Measurements from ENCODE around the gene DYNLRB1. TPM values are rescaled to one million over a fixed set of nuclear protein-coding genes. Genes with fewer than 3 reads are reported as not detected.

The DYNLRB1 gene
- total RNA-seq, 1 experiment from 2014 or later: 127 TPM

- H3K36me3 Mint-ChIP-seq (ENCODE audit: insufficient read depth, unreplicated experiment): peaks cover 12% of the 10 kb centered on the region
- intact Hi-C loops (cut with micrococcal nuclease): no loop called here
- H3K27ac Mint-ChIP-seq (ENCODE audit: low read depth, unreplicated experiment): no peak overlapping the region
- no peaks in the 10 kb centered on the region for H3K4me1 Mint-ChIP-seq (ENCODE audit: insufficient read depth, unreplicated experiment)
- H3K9me3 Mint-ChIP-seq (ENCODE audit: unreplicated experiment): no peaks in the 10 kb centered on the region
- POLR2A ChIA-PET: interaction anchor here (0.6 kb wide), 2 partner anchors 10 to 51 kb away, joined by 3 to 5 read pairs; no protein-coding TSS in a partner anchor
- TF ChIP-seq, protein P1, sequence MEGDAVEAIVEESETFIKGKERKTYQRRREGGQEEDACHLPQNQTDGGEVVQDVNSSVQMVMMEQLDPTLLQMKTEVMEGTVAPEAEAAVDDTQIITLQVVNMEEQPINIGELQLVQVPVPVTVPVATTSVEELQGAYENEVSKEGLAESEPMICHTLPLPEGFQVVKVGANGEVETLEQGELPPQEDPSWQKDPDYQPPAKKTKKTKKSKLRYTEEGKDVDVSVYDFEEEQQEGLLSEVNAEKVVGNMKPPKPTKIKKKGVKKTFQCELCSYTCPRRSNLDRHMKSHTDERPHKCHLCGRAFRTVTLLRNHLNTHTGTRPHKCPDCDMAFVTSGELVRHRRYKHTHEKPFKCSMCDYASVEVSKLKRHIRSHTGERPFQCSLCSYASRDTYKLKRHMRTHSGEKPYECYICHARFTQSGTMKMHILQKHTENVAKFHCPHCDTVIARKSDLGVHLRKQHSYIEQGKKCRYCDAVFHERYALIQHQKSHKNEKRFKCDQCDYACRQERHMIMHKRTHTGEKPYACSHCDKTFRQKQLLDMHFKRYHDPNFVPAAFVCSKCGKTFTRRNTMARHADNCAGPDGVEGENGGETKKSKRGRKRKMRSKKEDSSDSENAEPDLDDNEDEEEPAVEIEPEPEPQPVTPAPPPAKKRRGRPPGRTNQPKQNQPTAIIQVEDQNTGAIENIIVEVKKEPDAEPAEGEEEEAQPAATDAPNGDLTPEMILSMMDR (IDR thresholded peaks at IDR 0.05; ENCODE audit: unreplicated experiment): no peak
- H3K4me3 Mint-ChIP-seq (ENCODE audit: unreplicated experiment): no peak overlapping the region
- BruUV-seq (replicated peaks): no TSS peak
- CTCF ChIA-PET: interaction anchor here (0.5 to 4.6 kb wide), 7 partner anchors 10 to 294 kb away, joined by 3 to 17 read pairs (median 3); no protein-coding TSS in a partner anchor
- no peak for DNase-seq (ENCODE audit: unreplicated experiment)
- no peaks in the 10 kb centered on the region for H3K27me3 Mint-ChIP-seq (ENCODE audit: insufficient read depth, unreplicated experiment)
Observed at GRCh38 chr20:34567892-34568865, 52.0 kb downstream of the DYNLRB1 start.

DNA sequence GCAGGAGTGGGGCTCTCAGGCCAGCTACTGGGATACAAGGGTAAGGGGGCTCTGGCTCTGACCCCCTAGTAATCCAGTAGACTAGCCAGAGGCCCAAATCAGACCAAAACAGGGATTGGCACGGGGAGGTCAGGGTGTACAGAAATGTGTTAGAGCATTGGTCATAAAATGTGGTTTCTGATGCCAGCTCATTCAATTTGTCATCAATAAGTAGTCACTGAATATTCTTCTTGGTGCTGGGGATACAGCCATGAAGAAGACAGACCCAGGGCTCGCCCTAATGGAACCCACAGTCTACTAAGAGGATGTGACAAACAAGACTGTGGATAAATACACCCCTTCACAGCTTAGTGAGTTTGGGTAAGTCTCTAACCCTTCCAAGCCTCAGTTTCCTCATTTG lies 53.4 kb downstream of the DYNLRB1 start:
- Mint-ChIP-seq H3K4me3 (ENCODE audit: unreplicated experiment) (no peak overlapping the region), H3K4me1 (ENCODE audit: insufficient read depth, unreplicated experiment) (no peaks in the 10 kb centered on the region), H3K9me3 (ENCODE audit: unreplicated experiment) (no peaks in the 10 kb centered on the region), H3K27ac (ENCODE audit: low read depth, unreplicated experiment) (no peak overlapping the region), H3K27me3 (ENCODE audit: insufficient read depth, unreplicated experiment) (no peaks in the 10 kb centered on the region), H3K36me3 (ENCODE audit: insufficient read depth, unreplicated experiment) (peaks cover 12% of the 10 kb centered on the region)
- intact Hi-C loops (cut with micrococcal nuclease): no loop called here
- BruUV-seq (replicated peaks): no TSS peak
- DNase-seq (ENCODE audit: unreplicated experiment): no peak
- ChIA-PET POLR2A (interaction anchor here (0.6 to 1.3 kb wide), 2 partner anchors 11 to 209 kb away, joined by 3 to 4 read pairs; partner anchors contain the start of gene MAP1LC3A), CTCF (interaction anchor here (0.6 to 4.6 kb wide), 7 partner anchors 9 to 1984 kb away, joined by 3 to 17 read pairs (median 3); no protein-coding TSS in a partner anchor)
- TF ChIP-seq, protein P1 (IDR thresholded peaks at IDR 0.05; ENCODE audit: unreplicated experiment): no peak

GRCh38 chr20:34570859-34571306 lies 54.7 kb downstream of the DYNLRB1 start:
- Mint-ChIP-seq H3K36me3 (ENCODE audit: insufficient read depth, unreplicated experiment) (peaks cover 12% of the 10 kb centered on the region), H3K4me3 (ENCODE audit: unreplicated experiment) (no peak overlapping the region), H3K4me1 (ENCODE audit: insufficient read depth, unreplicated experiment) (no peaks in the 10 kb centered on the region), H3K27ac (ENCODE audit: low read depth, unreplicated experiment) (no peak overlapping the region), H3K27me3 (ENCODE audit: insufficient read depth, unreplicated experiment) (no peaks in the 10 kb centered on the region), H3K9me3 (ENCODE audit: unreplicated experiment) (no peaks in the 10 kb centered on the region)
- intact Hi-C loops (cut with micrococcal nuclease): no loop called here
- BruUV-seq (replicated peaks): no TSS peak
- POLR2A ChIA-PET: interaction anchor here (0.7 to 0.8 kb wide), 2 partner anchors 10 to 55 kb away, joined by 3 read pairs; no protein-coding TSS in a partner anchor
- TF ChIP-seq, protein P1 (IDR thresholded peaks at IDR 0.05; ENCODE audit: unreplicated experiment): no peak
- CTCF ChIA-PET: interaction anchor here (0.6 to 2.7 kb wide), 5 partner anchors 9 to 259 kb away, joined by 3 to 8 read pairs (median 4); no protein-coding TSS in a partner anchor
- DNase-seq (ENCODE audit: unreplicated experiment): no peak

GRCh38 chr20:34571753-34572152 lies 55.5 kb downstream of the DYNLRB1 start:
- DNase-seq (ENCODE audit: unreplicated experiment): no peak
- Mint-ChIP-seq H3K36me3 (ENCODE audit: insufficient read depth, unreplicated experiment) (peaks cover 12% of the 10 kb centered on the region), H3K27ac (ENCODE audit: low read depth, unreplicated experiment) (no peak overlapping the region), H3K4me3 (ENCODE audit: unreplicated experiment) (no peak overlapping the region), H3K27me3 (ENCODE audit: insufficient read depth, unreplicated experiment) (no peaks in the 10 kb centered on the region), H3K4me1 (ENCODE audit: insufficient read depth, unreplicated experiment) (no peaks in the 10 kb centered on the region), H3K9me3 (ENCODE audit: unreplicated experiment) (no peaks in the 10 kb centered on the region)
- intact Hi-C loops (cut with micrococcal nuclease): no loop called here
- POLR2A ChIA-PET: interaction anchor here (0.8 kb wide), 1 partner anchor 10 kb away, joined by 3 read pairs; no protein-coding TSS in a partner anchor
- CTCF ChIA-PET: interaction anchor here (1.1 to 2.7 kb wide), 4 partner anchors 10 to 259 kb away, joined by 3 to 8 read pairs (median 4); no protein-coding TSS in a partner anchor
- BruUV-seq (replicated peaks): no TSS peak
- TF ChIP-seq, protein P1 (IDR thresholded peaks at IDR 0.05; ENCODE audit: unreplicated experiment): no peak
